ES-I3 (cell line): ENCODE results near the gene TOMM70.
"Not testable (repeated sequence)": the region's sequence is repeated elsewhere in the genome, so short reads cannot be mapped to it uniquely, and the experiment has no call there.

Source experiments
- H3K36me3 ChIP-seq: 2 replicates; pipeline ENCODE4 v1.6.1; 2013; ENCODE audit warnings: mild to moderate bottlenecking, low read length, control low read depth, moderate library complexity; ENCODE audit not compliant: insufficient read depth
- H3K4me1 ChIP-seq: 2 replicates; pipeline ENCODE4 v1.6.1; 2013; ENCODE audit warnings: mild to moderate bottlenecking, control low read depth, low read length; ENCODE audit not compliant: insufficient read depth
- H3K9ac ChIP-seq: 2 replicates; pipeline ENCODE4 v1.6.1; 2013; ENCODE audit warnings: low read depth, mild to moderate bottlenecking, low read length, moderate library complexity
- H3K9me3 ChIP-seq: 2 replicates; pipeline ENCODE4 v1.6.1; 2013; ENCODE audit warnings: mild to moderate bottlenecking, low read length, moderate library complexity; ENCODE audit not compliant: control insufficient read depth, insufficient read depth

TOMM70 gene

DNA sequence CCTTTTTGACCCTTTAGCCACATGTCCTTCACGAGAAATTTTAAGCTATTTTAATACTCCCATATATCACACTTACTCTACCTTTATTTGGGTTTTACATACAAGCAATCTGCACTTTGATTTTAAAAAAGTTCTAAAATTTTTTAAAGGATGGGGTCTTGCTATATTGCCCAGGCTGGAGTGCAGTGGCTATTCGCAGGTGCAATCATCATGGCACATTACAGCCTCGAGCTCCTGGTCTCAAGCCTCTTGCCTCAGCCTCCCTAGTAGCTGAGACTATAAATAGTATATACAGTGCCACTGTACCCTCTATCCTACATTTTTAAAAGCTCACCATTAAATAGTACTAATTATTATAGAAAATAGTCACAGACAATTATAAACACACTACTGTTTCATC is 36.5 kb downstream of the TOMM70 start:
- Histone ChIP-seq H3K36me3 (peaks cover 6% of the 10 kb centered on the region), H3K9ac (no peak overlapping the region), H3K9me3 (no peaks in the 10 kb centered on the region), H3K4me1 (no peaks in the 10 kb centered on the region)

DNA sequence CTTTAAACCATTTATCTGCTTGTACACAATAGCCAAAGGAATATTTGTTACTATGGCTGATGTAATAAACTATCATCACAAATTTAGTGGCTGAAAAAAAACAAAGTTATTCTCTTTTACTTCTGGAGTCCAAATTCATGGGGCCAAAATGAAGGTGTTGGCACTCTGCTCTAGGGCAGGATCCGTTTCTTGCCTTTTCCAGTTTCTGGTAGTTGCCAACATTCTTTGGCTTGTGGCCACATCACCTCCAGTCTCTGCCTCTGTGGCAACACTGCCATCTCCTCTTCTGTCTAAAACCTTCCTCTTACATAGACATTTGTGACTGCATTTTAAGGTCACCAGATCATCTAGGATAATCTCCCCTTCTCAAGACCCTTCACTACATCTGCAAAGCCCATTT is 39.0 kb downstream of the TOMM70 start:
- H3K9ac ChIP-seq, result no peak overlapping the region
- no peaks in the 10 kb centered on the region for H3K9me3 ChIP-seq
- no peaks in the 10 kb centered on the region for H3K4me1 ChIP-seq
- peaks cover 3% of the 10 kb centered on the region for H3K36me3 ChIP-seq

DNA sequence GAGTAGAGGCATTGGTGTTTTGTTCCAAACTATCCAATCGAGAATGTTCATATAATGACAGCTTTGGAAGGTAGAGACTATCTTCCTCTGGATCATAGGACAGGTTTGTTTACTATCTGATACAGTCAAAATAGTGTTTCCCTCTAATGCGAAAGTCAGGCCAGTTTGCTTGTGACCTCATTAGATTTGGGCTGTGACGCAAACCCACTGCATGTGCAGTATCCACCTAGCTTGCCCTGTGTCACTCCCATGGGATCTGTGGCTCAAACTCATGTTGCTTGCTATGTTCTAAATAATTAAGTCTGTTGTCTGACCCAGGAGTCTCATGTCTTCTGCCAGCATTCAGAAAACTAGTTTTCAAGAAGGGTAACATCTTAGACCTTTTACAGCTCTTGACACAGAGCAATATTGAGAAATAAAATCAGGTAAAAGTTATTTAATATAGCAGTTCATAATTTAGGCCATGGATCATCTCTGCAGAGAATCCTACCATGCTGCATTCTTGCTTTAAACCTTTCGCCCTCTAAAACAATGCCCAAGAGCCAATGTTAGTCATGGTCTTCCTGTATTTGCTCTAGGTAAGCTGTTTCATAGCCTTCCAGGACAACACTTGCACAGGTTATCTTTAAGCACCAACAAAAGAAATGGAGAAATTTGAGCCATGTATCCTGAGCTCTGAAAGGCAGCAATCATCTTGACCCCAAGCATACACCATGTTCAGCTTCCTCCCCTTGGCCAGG is 40.0 kb downstream of the TOMM70 start:
- Histone ChIP-seq H3K9me3 (no peaks in the 10 kb centered on the region), H3K36me3 (peaks cover 3% of the 10 kb centered on the region), H3K4me1 (no peaks in the 10 kb centered on the region)

DNA sequence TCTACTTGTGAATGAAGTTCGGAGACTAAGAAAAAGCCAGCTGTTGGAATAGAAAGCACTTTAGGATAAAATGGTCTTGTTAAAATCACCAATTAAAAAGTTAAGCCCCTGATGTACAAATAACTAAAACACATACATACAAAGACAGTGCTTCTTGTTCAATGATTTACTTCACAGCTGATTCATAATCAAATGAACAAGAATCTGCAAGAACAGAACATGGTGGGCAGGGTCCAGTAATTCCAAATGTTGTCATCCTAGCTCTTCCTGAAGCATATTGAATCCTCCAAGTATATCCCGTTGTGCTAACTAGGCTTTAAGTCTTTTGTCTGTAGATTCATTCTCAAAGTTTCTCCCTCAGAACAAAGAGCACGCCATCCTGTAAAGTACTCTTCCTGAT is 41.9 kb downstream of the TOMM70 start:
- peaks cover 2% of the 10 kb centered on the region for H3K36me3 ChIP-seq
- no peaks in the 10 kb centered on the region for H3K4me1 ChIP-seq
- H3K9me3 ChIP-seq, result no peaks in the 10 kb centered on the region
- H3K9ac ChIP-seq, result no peak overlapping the region

More for the DNA sequence above, 40.0 kb downstream of the TOMM70 start:
- H3K9ac ChIP-seq, result no peak overlapping the region

DNA sequence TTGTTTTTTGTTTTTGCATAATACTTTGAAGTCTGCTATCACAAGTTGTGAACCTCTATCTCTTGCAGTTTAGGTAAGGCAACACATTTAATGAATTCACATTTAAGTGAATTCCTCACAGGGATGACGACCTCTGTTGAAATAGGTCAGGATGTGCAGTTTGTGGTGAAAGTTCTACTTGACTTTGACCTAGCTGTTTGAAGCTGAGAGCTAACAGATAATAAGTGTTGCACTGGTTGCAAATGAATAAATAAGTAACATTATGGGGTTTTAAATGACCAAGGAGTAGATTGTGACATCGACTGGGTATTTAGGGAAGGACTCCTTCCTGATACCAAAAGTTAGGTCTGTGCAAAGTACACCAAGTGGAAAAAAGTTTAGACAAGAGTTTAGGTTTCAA is 42.5 kb downstream of the TOMM70 start:
- peaks cover 2% of the 10 kb centered on the region for H3K36me3 ChIP-seq
- H3K4me1 ChIP-seq, result no peaks in the 10 kb centered on the region
- H3K9me3 ChIP-seq, result no peaks in the 10 kb centered on the region
- no peak overlapping the region for H3K9ac ChIP-seq

DNA sequence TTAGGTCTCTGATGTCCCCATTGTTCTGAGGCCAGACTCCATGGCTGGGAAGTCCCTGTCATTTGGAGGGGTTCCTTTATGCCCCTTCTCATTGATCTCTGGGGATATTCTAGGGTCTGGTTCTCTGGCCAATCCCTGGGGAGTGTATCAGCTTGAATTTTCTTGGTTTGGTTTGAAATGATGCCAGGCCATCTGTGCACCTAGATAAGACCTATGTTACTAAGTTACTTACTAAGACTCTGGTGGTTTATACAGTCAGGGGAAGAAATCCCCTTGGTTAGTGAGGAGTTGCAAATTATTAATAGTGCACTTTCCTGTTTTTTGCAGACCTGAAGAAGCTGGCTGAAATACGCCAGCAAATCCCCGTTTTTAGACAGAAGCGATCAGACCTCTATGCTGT is 46.0 kb downstream of the TOMM70 start:
- Histone ChIP-seq H3K9me3 (no peaks in the 10 kb centered on the region), H3K9ac (no peak overlapping the region), H3K4me1 (no peaks in the 10 kb centered on the region), H3K36me3 (peaks cover 8% of the 10 kb centered on the region)

DNA sequence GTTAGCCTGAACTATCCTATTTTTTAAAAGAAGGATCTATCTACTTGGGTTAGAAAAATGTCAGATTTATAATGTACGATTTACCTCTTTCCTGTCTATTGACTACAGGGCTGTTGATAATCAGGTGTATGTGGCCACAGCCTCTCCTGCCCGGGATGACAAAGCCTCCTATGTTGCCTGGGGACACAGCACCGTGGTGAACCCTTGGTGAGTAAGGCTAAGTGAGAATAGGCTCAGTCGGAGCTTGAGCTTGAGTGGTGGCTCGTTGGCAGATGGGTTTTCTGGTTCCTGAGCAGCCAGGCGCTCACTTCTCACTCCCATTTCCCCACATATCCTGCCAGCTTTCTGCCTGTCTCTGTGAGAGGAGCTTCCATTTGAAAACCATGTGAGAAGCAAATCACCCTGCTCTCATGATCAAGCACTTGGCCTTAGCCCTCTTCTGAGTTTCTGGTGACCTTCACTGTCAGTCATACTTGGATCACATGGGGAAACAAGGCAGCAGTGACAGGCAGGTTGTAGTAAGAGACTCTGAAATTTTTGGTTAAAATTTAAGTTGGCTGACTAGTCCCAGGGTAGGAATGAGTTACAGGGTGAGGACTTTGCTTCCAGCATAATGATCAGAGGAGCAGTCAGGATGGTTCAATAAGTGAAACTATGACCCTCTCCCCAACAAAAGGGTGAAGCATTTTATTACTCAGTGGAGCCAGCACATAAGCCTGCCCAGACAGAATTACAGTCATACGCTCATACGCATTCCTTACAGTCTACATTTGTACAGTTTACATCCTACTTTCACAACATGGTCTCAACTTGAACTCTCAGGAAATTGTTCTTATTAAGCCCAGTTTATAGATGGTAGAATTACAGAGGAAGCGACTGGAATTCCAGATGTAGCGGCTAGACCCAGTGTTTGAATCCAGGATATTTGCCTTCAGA is 48.3 kb downstream of the TOMM70 start:
- H3K36me3 ChIP-seq, result peaks cover 8% of the 10 kb centered on the region
- no peaks in the 10 kb centered on the region for H3K9me3 ChIP-seq
- no peaks in the 10 kb centered on the region for H3K4me1 ChIP-seq
- H3K9ac ChIP-seq, result no peak overlapping the region

DNA sequence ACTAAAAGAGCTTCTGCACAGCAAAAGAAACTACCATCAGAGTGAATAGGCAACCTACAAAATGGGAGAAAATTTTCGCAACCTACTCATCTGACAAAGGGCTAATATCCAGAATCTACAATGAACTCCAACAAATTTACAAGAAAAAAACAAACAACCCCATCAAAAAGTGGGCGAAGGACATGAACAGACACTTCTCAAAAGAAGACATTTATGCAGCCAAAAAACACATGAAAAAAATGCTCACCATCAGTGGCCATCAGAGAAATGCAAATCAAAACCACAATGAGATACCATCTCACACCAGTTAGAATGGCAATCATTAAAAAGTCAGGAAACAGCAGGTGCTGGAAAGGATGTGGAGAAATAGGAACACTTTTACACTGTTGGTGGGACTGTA is 49.1 kb downstream of the TOMM70 start:
- not testable (repeated sequence) for H3K9me3 ChIP-seq, H3K9ac ChIP-seq, H3K4me1 ChIP-seq, H3K36me3 ChIP-seq

DNA sequence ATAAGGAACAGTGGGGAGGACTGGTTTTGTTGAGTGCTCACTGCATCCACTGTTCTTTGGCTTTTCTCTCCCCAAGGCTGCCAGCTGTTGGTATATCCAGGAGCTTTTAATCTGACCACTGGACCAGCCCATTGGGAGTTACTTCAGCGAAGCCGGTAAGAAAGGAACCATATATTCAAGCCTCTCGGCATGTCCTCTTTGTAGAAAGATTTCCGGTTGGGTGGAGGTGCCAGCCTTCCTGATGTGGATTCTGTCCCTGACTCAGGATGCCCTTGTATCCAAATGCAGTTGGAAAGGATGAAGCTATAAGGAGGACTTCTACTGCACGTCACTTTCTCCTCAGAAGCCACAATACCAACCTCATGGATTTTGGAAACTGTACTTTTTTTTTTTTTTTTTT is 52.2 kb downstream of the TOMM70 start:
- no peaks in the 10 kb centered on the region for H3K9me3 ChIP-seq
- H3K9ac ChIP-seq, result no peak overlapping the region
- no peaks in the 10 kb centered on the region for H3K4me1 ChIP-seq
- peaks cover 12% of the 10 kb centered on the region for H3K36me3 ChIP-seq

DNA sequence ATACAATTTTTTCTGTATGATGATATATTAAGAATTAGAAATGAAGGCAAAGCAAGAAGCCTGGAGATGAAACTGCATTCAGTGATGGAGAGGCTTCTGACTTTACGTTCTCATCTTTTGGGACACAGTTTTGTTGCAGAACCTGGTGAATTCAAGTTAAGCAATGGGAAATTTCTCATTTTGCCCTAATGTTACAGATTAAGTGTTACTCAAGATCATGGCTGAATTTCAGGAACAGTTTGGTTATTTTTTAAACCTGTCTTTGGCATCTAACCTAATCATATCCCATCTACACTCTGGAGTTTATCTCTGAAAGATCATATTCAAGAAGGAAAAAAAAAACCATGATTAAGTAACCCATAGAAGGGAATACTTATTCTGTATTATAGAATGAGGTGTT is 60.4 kb downstream of the TOMM70 start:
- no peak overlapping the region for H3K9ac ChIP-seq
- H3K4me1 ChIP-seq, result peaks cover 7% of the 10 kb centered on the region
- H3K36me3 ChIP-seq, result peaks cover 6% of the 10 kb centered on the region
- no peaks in the 10 kb centered on the region for H3K9me3 ChIP-seq

DNA sequence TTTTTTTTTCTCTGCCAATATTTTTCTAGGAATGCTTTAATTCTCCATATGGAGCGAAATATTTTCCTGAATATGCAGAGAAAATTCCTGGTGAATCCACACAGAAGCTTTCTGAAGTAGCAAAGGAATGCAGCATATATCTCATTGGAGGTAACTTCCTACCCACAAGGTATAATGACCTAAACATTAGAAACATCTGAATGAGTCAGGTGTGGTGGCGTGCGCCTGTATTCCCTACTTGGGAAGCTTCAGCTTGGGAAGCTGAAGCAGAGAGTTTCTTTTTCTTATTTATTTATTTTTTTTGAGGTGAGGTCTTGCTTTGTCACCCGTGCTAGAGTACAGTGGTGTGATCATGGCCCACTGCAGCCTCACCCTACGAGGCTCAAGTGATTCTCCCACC is 61.1 kb downstream of the TOMM70 start:
- Histone ChIP-seq H3K9me3 (no peaks in the 10 kb centered on the region), H3K4me1 (peaks cover 8% of the 10 kb centered on the region), H3K9ac (no peak overlapping the region), H3K36me3 (peaks cover 3% of the 10 kb centered on the region)

DNA sequence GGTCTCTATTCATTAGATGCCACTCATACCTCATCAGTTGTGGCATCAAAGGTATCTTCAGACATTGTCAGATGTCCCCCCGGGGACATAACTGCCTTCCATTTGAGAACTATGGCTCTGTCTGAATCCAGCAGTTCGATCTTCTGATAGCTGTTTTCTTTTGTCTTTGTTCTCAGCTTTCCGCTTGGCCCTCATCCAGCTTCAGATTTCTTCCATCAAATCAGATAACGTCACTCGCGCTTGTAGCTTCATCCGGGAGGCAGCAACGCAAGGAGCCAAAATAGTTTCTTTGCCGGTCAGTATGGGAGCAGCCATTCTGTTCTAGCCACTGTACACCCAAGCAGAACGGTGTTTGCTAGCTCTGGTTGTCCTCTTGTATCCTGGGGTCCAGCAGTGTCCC is 62.0 kb downstream of the TOMM70 start:
- no peak overlapping the region for H3K9ac ChIP-seq
- H3K9me3 ChIP-seq, result no peaks in the 10 kb centered on the region
- H3K36me3 ChIP-seq, result peaks cover 3% of the 10 kb centered on the region
- peaks cover 8% of the 10 kb centered on the region for H3K4me1 ChIP-seq

DNA sequence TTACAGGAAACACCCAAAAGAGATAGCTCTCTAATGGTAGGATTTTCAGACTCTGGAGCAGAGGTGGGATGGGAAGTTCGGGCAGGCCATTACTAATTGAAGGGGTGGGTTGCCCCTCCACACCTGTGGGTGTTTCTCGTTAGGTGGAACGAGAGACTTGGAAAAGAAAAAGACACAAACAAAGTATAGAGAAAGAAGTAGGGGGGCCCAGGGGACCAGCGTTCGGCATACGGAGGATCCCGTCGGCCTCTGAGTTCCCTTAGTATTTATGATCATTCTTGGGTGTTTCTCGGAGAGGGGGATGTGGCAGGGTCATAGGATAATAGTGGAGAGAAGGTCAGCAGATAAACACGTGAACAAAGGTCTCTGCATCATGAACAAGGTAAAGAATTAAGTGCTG is 64.7 kb downstream of the TOMM70 start:
- not testable (repeated sequence) for H3K9me3 ChIP-seq, H3K4me1 ChIP-seq, H3K36me3 ChIP-seq, H3K9ac ChIP-seq

DNA sequence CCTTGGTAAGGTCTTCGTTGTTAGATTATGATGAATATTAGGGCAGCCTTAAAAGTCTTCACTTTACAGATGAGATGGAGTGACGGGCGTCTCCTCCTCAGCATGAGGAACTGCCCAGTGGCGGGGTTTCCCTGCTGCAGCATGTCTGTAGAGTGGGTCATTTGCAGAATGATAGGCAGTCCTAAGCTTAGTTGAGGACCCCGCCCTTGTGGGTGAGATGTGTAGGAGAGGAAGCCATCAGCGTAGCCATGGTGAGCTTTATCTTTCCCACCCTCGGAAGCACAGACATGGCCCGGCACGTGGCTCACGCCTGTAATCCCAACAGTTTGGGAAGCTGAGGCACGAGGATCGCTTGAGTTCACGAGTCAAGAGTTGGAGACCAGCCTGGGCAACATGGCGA is 65.5 kb downstream of the TOMM70 start:
- Histone ChIP-seq H3K9ac (peak overlapping the region; percentile 67), H3K4me1 (peaks cover 8% of the 10 kb centered on the region), H3K36me3 (no peaks in the 10 kb centered on the region), H3K9me3 (no peaks in the 10 kb centered on the region)
